K562 (cell line): ENCODE results near the gene CXCR2.

Experiments
- FOXJ2 ChIP-seq: fragments of 200-800 bp; sonication (Bioruptor generic); IDR thresholded peaks from 2 replicates; pipeline ENCODE4 v1.6.1; 2016; ENCODE audit warnings: missing genetic modification characterization, missing compliant biosample characterization
- FUS ChIP-seq: fragments of 200-400 bp; formaldehyde crosslinking; optimal IDR thresholded peaks from 2 replicates; pipeline ENCODE3; 2017; ENCODE audit warnings: low read depth, low read length
- MTA2 ChIP-seq: fragments of 450-650 bp; IDR thresholded peaks from 2 replicates; pipeline ENCODE4 v1.6.1; 2016; ENCODE audit warnings: low read depth
- POLR2G ChIP-seq: fragments of 200-400 bp; formaldehyde crosslinking; IDR thresholded peaks from 2 replicates; pipeline ENCODE4 v1.6.1; 2017; ENCODE audit warnings: low read depth, mild to moderate bottlenecking, antibody characterized with exemption, low read length, moderate library complexity
- TSC22D4 ChIP-seq: fragments of 450-650 bp; IDR thresholded peaks from 2 replicates; pipeline ENCODE4 v1.6.1; 2016; ENCODE audit warnings: missing genetic modification characterization, missing biosample characterization, control low read depth
- ZNF384 ChIP-seq: IDR thresholded peaks from 2 replicates; pipeline ENCODE4 v1.6.1; 2012; ENCODE audit warnings: low read depth, low read length, improper control_type of control experiment
- ZNF584 ChIP-seq: fragments of 200-800 bp; sonication (Bioruptor generic); IDR thresholded peaks from 2 replicates; pipeline ENCODE4 v1.6.1; 2016; ENCODE audit warnings: low read depth, mild to moderate bottlenecking, missing genetic modification characterization, missing compliant biosample characterization
- TF ChIP-seq, protein P1 (sequence below), 3 experiments: IDR thresholded peaks in 2 of 3; conservative IDR thresholded peaks in 1 of 3; 2 replicates each; pipeline ENCODE4 v1.5.1; 2011 to 2012; ENCODE audit warnings: low read length in 3 of 3, mild to moderate bottlenecking in 3 of 3, control low read depth in 2 of 3, improper control_type of control experiment in 1 of 3, inconsistent platforms in 1 of 3, low read depth in 1 of 3, mixed read lengths in 1 of 3, moderate library complexity in 1 of 3; ENCODE audit not compliant: insufficient read depth in 2 of 3
- TF ChIP-seq, protein P2 (sequence below): sonication (generic); formaldehyde crosslinking; IDR thresholded peaks from 2 replicates; pipeline ENCODE4 v1.8.1; 2023; ENCODE audit warnings: mild to moderate bottlenecking, missing genetic modification reagents

DNA sequence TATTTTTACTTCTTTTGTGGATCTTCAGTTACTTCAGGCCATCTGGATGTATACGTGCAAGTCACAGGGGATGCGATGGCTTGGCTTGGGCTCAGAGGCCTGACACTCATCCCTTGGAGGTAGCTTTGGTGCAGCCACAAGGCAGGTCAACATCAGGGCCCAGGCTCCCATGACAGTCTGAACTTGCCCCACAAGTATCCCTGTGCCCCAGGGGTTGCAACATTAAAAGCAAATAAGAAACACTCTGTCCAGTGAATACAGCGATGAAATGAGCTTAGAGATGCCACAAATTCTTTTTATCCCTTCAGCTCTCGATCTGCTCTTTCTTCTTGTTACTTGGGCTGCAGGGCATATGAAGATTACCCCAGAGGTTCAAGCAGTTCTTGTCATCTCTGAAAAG lies 54.0 kb downstream of the CXCR2 start:
- TF ChIP-seq MTA2, result no peak
- TF ChIP-seq ZNF584 (CRISPR knock-in tag), result no peak
- TF ChIP-seq FUS, result no peak
- TF ChIP-seq POLR2G, result no peak
- TF ChIP-seq, protein P1, sequence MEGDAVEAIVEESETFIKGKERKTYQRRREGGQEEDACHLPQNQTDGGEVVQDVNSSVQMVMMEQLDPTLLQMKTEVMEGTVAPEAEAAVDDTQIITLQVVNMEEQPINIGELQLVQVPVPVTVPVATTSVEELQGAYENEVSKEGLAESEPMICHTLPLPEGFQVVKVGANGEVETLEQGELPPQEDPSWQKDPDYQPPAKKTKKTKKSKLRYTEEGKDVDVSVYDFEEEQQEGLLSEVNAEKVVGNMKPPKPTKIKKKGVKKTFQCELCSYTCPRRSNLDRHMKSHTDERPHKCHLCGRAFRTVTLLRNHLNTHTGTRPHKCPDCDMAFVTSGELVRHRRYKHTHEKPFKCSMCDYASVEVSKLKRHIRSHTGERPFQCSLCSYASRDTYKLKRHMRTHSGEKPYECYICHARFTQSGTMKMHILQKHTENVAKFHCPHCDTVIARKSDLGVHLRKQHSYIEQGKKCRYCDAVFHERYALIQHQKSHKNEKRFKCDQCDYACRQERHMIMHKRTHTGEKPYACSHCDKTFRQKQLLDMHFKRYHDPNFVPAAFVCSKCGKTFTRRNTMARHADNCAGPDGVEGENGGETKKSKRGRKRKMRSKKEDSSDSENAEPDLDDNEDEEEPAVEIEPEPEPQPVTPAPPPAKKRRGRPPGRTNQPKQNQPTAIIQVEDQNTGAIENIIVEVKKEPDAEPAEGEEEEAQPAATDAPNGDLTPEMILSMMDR (IDR thresholded peaks at IDR 0.05 in 2 of 3, conservative IDR thresholded peaks at IDR 0.05 in 1 of 3; ENCODE audit: insufficient read depth in 2 of 3, low read depth in 1 of 3, low read length in 3 of 3), result no peak
- no peak for TF ChIP-seq FOXJ2 (tag)
- no peak for TF ChIP-seq TSC22D4 (tag)
- TF ChIP-seq, protein P2, sequence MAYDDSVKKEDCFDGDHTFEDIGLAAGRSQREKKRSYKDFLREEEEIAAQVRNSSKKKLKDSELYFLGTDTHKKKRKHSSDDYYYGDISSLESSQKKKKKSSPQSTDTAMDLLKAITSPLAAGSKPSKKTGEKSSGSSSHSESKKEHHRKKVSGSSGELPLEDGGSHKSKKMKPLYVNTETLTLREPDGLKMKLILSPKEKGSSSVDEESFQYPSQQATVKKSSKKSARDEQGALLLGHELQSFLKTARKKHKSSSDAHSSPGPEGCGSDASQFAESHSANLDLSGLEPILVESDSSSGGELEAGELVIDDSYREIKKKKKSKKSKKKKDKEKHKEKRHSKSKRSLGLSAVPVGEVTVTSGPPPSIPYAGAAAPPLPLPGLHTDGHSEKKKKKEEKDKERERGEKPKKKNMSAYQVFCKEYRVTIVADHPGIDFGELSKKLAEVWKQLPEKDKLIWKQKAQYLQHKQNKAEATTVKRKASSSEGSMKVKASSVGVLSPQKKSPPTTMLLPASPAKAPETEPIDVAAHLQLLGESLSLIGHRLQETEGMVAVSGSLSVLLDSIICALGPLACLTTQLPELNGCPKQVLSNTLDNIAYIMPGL (CRISPR knock-in tag), result no peak
- no peak for TF ChIP-seq ZNF384
